Measurements from ENCODE around the gene TSPAN31.

TSPAN31 gene

GRCh38 chr12:57797933-57798332 lies 53.1 kb downstream of the TSPAN31 start:
- no peak for FAIRE-seq
